A549 (cell line): ENCODE data around the gene DDX31. TPM values are rescaled to one million over a fixed set of nuclear protein-coding genes. Genes with fewer than 3 reads are reported as not detected.

ENCODE experiments used
- ATAC-seq, 2 experiments: fragments of 200-7000 bp in 1 of 2; fragments of >200 bp in 1 of 2; cut with Nextera tagmentation in 1 of 2; cut with Tn5 transposase in 1 of 2; 3 replicates each; pipeline versions ENCODE4 v1.8.0 to v1.9.1; 2018 to 2020; ENCODE audit warnings: mild to moderate bottlenecking in 1 of 2, moderate library complexity in 1 of 2
- CTCF ChIA-PET: fragments of 300-600 bp; sonication (Branson Sonifier 250); formaldehyde crosslinking; extraction: SDS; loops from one replicate; lab custom pipeline; 2021; ENCODE audit warnings: antibody characterized with exemption, inconsistent platforms; lab: Yijun Ruan, JAX
- POLR2A ChIA-PET: fragments of 350-600 bp; formaldehyde crosslinking; extraction: SDS; loops from one replicate; lab custom pipeline; 2021; ENCODE audit warnings: antibody characterized with exemption, inconsistent platforms; lab: Yijun Ruan, JAX
- DNase-seq, 2 experiments: peaks; one replicate each; pipeline versions ENCODE4 v3.0.0 to v3.0.0-alpha.2; 2011 to 2016; ENCODE audit warnings: low read depth in 1 of 2, low spot score in 1 of 2
- FAIRE-seq: peaks from 2 replicates; lab custom pipeline; 2011; peaks lifted over from hg19 to GRCh38; lab: Jason Lieb, UNC
- H3K27ac ChIP-seq, 2 experiments: fragments of >200 bp; sonication (Bioruptor Twin); formaldehyde crosslinking; 3 replicates each; pipeline ENCODE4 v1.5.1; 2016 to 2017
- H3K4me1 ChIP-seq: fragments of >200 bp; sonication (Bioruptor Twin); formaldehyde crosslinking; 3 replicates; pipeline ENCODE4 v1.6.1; 2016
- H3K4me2 ChIP-seq: fragments of >200 bp; sonication (Bioruptor Twin); formaldehyde crosslinking; 3 replicates; pipeline ENCODE4 v1.6.1; 2016
- H3K4me3 ChIP-seq: fragments of >200 bp; sonication (Bioruptor Twin); formaldehyde crosslinking; 3 replicates; pipeline ENCODE4 v1.5.1; 2016
- H3K9me3 ChIP-seq: fragments of >200 bp; sonication (Bioruptor Twin); formaldehyde crosslinking; 3 replicates; pipeline ENCODE4 v1.6.1; 2016
- CBX2 ChIP-seq: fragments of 200-600 bp; sonication (generic); IDR thresholded peaks from 2 replicates; pipeline ENCODE4 v1.6.1; 2016; ENCODE audit warnings: low read depth, mild to moderate bottlenecking, borderline replicate concordance
- CEBPB ChIP-seq, 2 experiments: fragments of >200 bp in 1 of 2; sonication (Bioruptor Twin) in 1 of 2; formaldehyde crosslinking in 1 of 2; IDR thresholded peaks; 2 replicates each; pipeline ENCODE4 v1.6.1; 2012 to 2016
- CHD2 ChIP-seq: fragments of 150-350 bp; IDR thresholded peaks from 2 replicates; pipeline ENCODE4 v1.6.1; 2014; ENCODE audit warnings: low read length; ENCODE audit not compliant: partially characterized antibody
- EHF ChIP-seq: fragments of 250-450 bp; sonication (Bioruptor Pico); IDR thresholded peaks from 2 replicates; pipeline ENCODE4 v1.5.0; 2020; ENCODE audit warnings: mild to moderate bottlenecking
- EHMT2 ChIP-seq: fragments of 200-600 bp; sonication (generic); IDR thresholded peaks from 2 replicates; pipeline ENCODE4 v1.6.1; 2016; ENCODE audit warnings: antibody characterized with exemption, low read depth, mild to moderate bottlenecking, moderate library complexity
- EP300 ChIP-seq, 2 experiments: fragments of >200 bp; sonication (Bioruptor Twin); formaldehyde crosslinking; IDR thresholded peaks; 2 replicates in 1 of 2; 3 replicates in 1 of 2; pipeline ENCODE4 v1.6.1; 2016 to 2017
- FOSB ChIP-seq: fragments of 250-450 bp; sonication (Bioruptor Pico); IDR thresholded peaks from 2 replicates; pipeline ENCODE4 v1.5.0; 2020; ENCODE audit warnings: mild to moderate bottlenecking, moderate library complexity
- GATA3 ChIP-seq: IDR thresholded peaks from 2 replicates; pipeline ENCODE4 v1.6.1; 2012; ENCODE audit warnings: borderline replicate concordance
- JUNB ChIP-seq: fragments of >200 bp; sonication (Bioruptor Twin); formaldehyde crosslinking; IDR thresholded peaks from 2 replicates; pipeline ENCODE4 v1.6.1; 2016
- MAFK ChIP-seq: fragments of 450-650 bp; IDR thresholded peaks from 2 replicates; pipeline ENCODE4 v1.6.1; 2014; ENCODE audit not compliant: partially characterized antibody
- PHF8 ChIP-seq: fragments of 200-600 bp; sonication (generic); IDR thresholded peaks from 2 replicates; pipeline ENCODE4 v1.6.1; 2016; ENCODE audit warnings: low read depth, mild to moderate bottlenecking, antibody characterized with exemption, moderate library complexity, borderline replicate concordance
- POLR2AphosphoS2 ChIP-seq: conservative IDR thresholded peaks from 2 replicates; pipeline ENCODE4 v1.6.1; 2012; ENCODE audit warnings: low read length, improper control_type of control experiment, inconsistent platforms
- RAD21 ChIP-seq, 2 experiments: fragments of >200 bp in 1 of 2; sonication (Bioruptor Twin) in 1 of 2; formaldehyde crosslinking in 1 of 2; IDR thresholded peaks in 1 of 2; conservative IDR thresholded peaks in 1 of 2; 2 replicates in 1 of 2; 3 replicates in 1 of 2; pipeline ENCODE4 v1.6.1; 2012 to 2018; ENCODE audit warnings: inconsistent platforms in 1 of 2
- RNF2 ChIP-seq: fragments of 200-600 bp; sonication (generic); IDR thresholded peaks from 2 replicates; pipeline ENCODE4 v1.6.1; 2016; ENCODE audit warnings: low read depth, mild to moderate bottlenecking, antibody characterized with exemption, moderate library complexity, borderline replicate concordance
- SMC3 ChIP-seq: fragments of >200 bp; sonication (Bioruptor Twin); formaldehyde crosslinking; IDR thresholded peaks from 3 replicates; pipeline ENCODE4 v1.6.1; 2018; ENCODE audit warnings: inconsistent platforms
- SREBF2 ChIP-seq: fragments of 450-650 bp; IDR thresholded peaks from 2 replicates; pipeline ENCODE4 v1.6.1; 2014; ENCODE audit warnings: mild to moderate bottlenecking, moderate library complexity
- TFCP2L1 ChIP-seq: fragments of 250-450 bp; sonication (Bioruptor Pico); IDR thresholded peaks from 2 replicates; pipeline ENCODE4 v1.5.0; 2021; ENCODE audit warnings: mild to moderate bottlenecking
- ZNF302 ChIP-seq: fragments of 250-450 bp; sonication (Bioruptor Pico); IDR thresholded peaks from 2 replicates; pipeline ENCODE4 v1.9.0; 2021; ENCODE audit warnings: inconsistent platforms, mild to moderate bottlenecking, moderate library complexity
- WGBS: methylation state at CpG from one replicate; pipeline ENCODE4 v1.1.6; 2017; ENCODE audit errors: missing lambda C conversion rate; 5-methylcytosine and 5-hydroxymethylcytosine counted together
- polyA plus RNA-seq, 4 experiments: library from polyadenylated mRNA; depleted of rRNA in 3 of 4; stranded (reverse); fragments of >200 nt; fragmentation: RNase III in 1 of 4; extraction: RNeasy Plus Mini Kit Qiagen cat#74134 plus additional on column Dnase treatment in 1 of 4; gene quantifications; 2 replicates in 3 of 4; 3 replicates in 1 of 4; pipeline ENCODE4 v1.2.3, GENCODE V29; 2011 to 2017
- TF ChIP-seq, protein P1 (sequence below): IDR thresholded peaks from 2 replicates; pipeline ENCODE4 v1.6.1; 2012
- TF ChIP-seq, protein P2 (sequence below): fragments of >200 bp; sonication (Bioruptor Twin); formaldehyde crosslinking; IDR thresholded peaks from 3 replicates; pipeline ENCODE4 v1.5.1; 2016
- TF ChIP-seq, protein P3 (sequence below): fragments of 450-650 bp; IDR thresholded peaks from 2 replicates; pipeline ENCODE4 v1.6.1; 2014; ENCODE audit warnings: antibody characterized with exemption
- TF ChIP-seq, protein P4 (sequence below): IDR thresholded peaks from 2 replicates; pipeline ENCODE4 v1.6.1; 2012; ENCODE audit warnings: low read depth, borderline replicate concordance
- TF ChIP-seq, protein P5 (sequence below): fragments of 150-350 bp; IDR thresholded peaks from 2 replicates; pipeline ENCODE4 v1.6.1; 2014; ENCODE audit warnings: low read depth, mild to moderate bottlenecking, low read length

The DDX31 gene
- polyA plus RNA-seq, 2 of the 4 experiments (the other 2 are of a cell fraction), result 20.0 to 30.1 TPM

DNA sequence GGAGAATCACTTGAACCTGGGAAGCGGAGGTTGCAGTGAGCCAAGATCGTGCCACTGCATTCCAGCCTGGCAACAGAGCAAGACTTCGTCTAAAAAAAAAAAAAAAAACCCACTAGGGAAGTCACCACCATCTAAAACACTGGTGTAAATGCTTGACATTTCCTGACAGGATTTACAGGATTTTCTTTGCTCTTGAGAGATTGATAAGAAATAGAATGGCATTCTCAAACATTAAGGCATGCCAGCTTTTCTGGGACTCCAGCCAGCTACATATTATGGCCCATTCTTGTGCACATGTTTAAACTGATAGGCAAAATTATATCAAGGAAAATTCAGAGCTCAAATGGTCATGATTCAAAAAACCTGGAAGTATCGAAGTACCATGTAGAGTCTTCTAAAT, 29.2 kb upstream of the DDX31 start:
- Histone ChIP-seq H3K4me3 (no peak overlapping the region), H3K4me1 (no peaks in the 10 kb centered on the region), H3K4me2 (no peak overlapping the region), H3K9me3 (peaks cover 69% of the 10 kb centered on the region), H3K27ac (no peak overlapping the region)
- 41% methylated on average over 4 of the region's 4 CpGs for WGBS
- ChIA-PET CTCF (interaction anchor here (0.6 to 0.7 kb wide), 2 partner anchors 16 to 58 kb away, joined by 3 read pairs; no protein-coding TSS in a partner anchor), POLR2A (no interaction called here)
- no peak for TF ChIP-seq EHMT2
- no peak for TF ChIP-seq PHF8
- no peak for TF ChIP-seq MAFK
- TF ChIP-seq, protein P1, sequence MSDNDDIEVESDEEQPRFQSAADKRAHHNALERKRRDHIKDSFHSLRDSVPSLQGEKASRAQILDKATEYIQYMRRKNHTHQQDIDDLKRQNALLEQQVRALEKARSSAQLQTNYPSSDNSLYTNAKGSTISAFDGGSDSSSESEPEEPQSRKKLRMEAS, result no peak
- no peak for TF ChIP-seq JUNB
- TF ChIP-seq, protein P2, sequence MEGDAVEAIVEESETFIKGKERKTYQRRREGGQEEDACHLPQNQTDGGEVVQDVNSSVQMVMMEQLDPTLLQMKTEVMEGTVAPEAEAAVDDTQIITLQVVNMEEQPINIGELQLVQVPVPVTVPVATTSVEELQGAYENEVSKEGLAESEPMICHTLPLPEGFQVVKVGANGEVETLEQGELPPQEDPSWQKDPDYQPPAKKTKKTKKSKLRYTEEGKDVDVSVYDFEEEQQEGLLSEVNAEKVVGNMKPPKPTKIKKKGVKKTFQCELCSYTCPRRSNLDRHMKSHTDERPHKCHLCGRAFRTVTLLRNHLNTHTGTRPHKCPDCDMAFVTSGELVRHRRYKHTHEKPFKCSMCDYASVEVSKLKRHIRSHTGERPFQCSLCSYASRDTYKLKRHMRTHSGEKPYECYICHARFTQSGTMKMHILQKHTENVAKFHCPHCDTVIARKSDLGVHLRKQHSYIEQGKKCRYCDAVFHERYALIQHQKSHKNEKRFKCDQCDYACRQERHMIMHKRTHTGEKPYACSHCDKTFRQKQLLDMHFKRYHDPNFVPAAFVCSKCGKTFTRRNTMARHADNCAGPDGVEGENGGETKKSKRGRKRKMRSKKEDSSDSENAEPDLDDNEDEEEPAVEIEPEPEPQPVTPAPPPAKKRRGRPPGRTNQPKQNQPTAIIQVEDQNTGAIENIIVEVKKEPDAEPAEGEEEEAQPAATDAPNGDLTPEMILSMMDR, result no peak
- no peak for TF ChIP-seq RAD21 (conservative IDR thresholded peaks at IDR 0.05 in 1 of 2, IDR thresholded peaks at IDR 0.05 in 1 of 2)
- no peak for TF ChIP-seq CBX2
- TF ChIP-seq, protein P3, sequence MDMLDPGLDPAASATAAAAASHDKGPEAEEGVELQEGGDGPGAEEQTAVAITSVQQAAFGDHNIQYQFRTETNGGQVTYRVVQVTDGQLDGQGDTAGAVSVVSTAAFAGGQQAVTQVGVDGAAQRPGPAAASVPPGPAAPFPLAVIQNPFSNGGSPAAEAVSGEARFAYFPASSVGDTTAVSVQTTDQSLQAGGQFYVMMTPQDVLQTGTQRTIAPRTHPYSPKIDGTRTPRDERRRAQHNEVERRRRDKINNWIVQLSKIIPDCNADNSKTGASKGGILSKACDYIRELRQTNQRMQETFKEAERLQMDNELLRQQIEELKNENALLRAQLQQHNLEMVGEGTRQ, result no peak
- no peak for FAIRE-seq
- DNase-seq, result no peak
- ATAC-seq, result no peak

DNA sequence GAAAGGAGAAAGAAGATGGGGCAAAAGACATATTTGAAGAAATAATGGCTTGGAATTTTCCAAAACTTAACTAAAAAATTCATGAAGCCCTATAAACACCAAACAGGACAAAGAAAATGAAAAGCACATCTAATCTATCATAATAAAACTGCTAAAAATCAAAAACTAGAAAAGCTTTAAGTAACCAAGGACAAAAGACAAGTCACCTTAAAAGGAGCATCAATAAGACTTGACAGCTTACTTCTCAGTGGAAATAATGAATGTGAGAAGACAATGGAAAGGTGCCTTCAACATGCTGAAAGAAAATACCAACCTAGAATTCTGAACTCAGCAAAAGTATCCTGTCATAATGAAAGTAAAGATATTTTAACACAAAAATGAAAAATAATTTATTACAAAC, 27.4 kb upstream of the DDX31 start:
- Histone ChIP-seq H3K4me1 (no peaks in the 10 kb centered on the region), H3K27ac (no peak overlapping the region), H3K4me2 (no peak overlapping the region), H3K9me3 (peaks cover 55% of the 10 kb centered on the region), H3K4me3 (no peak overlapping the region)
- peak; percentile 12 to 21 for DNase-seq
- TF ChIP-seq, protein P4, sequence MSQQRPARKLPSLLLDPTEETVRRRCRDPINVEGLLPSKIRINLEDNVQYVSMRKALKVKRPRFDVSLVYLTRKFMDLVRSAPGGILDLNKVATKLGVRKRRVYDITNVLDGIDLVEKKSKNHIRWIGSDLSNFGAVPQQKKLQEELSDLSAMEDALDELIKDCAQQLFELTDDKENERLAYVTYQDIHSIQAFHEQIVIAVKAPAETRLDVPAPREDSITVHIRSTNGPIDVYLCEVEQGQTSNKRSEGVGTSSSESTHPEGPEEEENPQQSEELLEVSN, result no peak
- no peak for TF ChIP-seq TFCP2L1 (CRISPR knock-in tag)
- TF ChIP-seq CEBPB (IDR thresholded peaks at IDR 0.05), result no peak
- TF ChIP-seq RNF2, result no peak
- TF ChIP-seq CBX2, result no peak
- no peak for TF ChIP-seq SMC3
- TF ChIP-seq SREBF2, result no peak
- no peak for TF ChIP-seq ZNF302
- TF ChIP-seq EHF (CRISPR knock-in tag), result no peak
- no peak for TF ChIP-seq CHD2
- TF ChIP-seq FOSB (CRISPR knock-in tag), result no peak
- TF ChIP-seq POLR2AphosphoS2, result no peak
- TF ChIP-seq, protein P5, sequence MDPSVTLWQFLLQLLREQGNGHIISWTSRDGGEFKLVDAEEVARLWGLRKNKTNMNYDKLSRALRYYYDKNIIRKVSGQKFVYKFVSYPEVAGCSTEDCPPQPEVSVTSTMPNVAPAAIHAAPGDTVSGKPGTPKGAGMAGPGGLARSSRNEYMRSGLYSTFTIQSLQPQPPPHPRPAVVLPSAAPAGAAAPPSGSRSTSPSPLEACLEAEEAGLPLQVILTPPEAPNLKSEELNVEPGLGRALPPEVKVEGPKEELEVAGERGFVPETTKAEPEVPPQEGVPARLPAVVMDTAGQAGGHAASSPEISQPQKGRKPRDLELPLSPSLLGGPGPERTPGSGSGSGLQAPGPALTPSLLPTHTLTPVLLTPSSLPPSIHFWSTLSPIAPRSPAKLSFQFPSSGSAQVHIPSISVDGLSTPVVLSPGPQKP, result no peak
- TF ChIP-seq EP300 (IDR thresholded peaks at IDR 0.05), result no peak
- TF ChIP-seq GATA3, result no peak
- no peak for ATAC-seq
- FAIRE-seq, result no peak
- ChIA-PET POLR2A (no interaction called here), CTCF (interaction anchor here (1.7 kb wide), 1 partner anchor 10 kb away, joined by 7 read pairs; no protein-coding TSS in a partner anchor)
